Activated CD8-positive, alpha-beta memory T cell treated with anti-CD3 and anti-CD28 coated beads for 36 hours (primary cell): ENCODE results near the gene CACNA1H. TPM values are rescaled to one million over a fixed set of nuclear protein-coding genes. Genes with fewer than 3 reads are reported as not detected.

Source experiments
- total RNA-seq, 2 experiments: library from RNA; stranded (reverse); gene quantifications; one replicate each; pipeline ENCODE4 v1.2.3, GENCODE V29; 2021

The CACNA1H gene
- total RNA-seq, 2 experiments from 2014 or later, result 0.44 to 0.63 TPM

Other genes starting within 250 kb of the CACNA1H start
- 1 to 10 TPM; 7.7 to 7.8 TPM for gene LMF1, start 182.1 kb upstream of the CACNA1H start, total RNA-seq
- under 1 TPM; 0.61 to 0.63 TPM for gene SOX8, start 171.3 kb upstream of the CACNA1H start, total RNA-seq
- not detected for gene SSTR5, start 80.4 kb upstream of the CACNA1H start, total RNA-seq
- gene C1QTNF8, start 56.9 kb upstream of the CACNA1H start, total RNA-seq, result not detected
- not detected for gene TPSG1, start 72.2 kb downstream of the CACNA1H start, total RNA-seq
- gene TPSB2, start 77.1 kb downstream of the CACNA1H start, total RNA-seq, result not detected
- not detected for gene TPSAB1, start 87.6 kb downstream of the CACNA1H start, total RNA-seq
- gene TPSD1, start 103.0 kb downstream of the CACNA1H start, total RNA-seq, result not detected
- 100 to 1,000 TPM; 241 to 249 TPM for gene UBE2I, start 156.5 kb downstream of the CACNA1H start, total RNA-seq
- gene BAIAP3, start 180.5 kb downstream of the CACNA1H start, total RNA-seq, result under 1 TPM; 0.31 to 0.34 TPM
- gene TSR3, start 198.8 kb downstream of the CACNA1H start, total RNA-seq, result 10 to 100 TPM; 86.5 to 92.1 TPM
- gene GNPTG, start 198.8 kb downstream of the CACNA1H start, total RNA-seq, result 10 to 100 TPM; 25.7 to 26.1 TPM